H9 (cell line): ENCODE data around the gene ACOT7. TPM values are rescaled to one million over a fixed set of nuclear protein-coding genes. Genes with fewer than 3 reads are reported as not detected.

ENCODE experiments used
- DNase-seq: peaks from one replicate; pipeline ENCODE4 v3.0.0-alpha.2; 2017
- H2AFZ ChIP-seq: one replicate; pipeline ENCODE4 v1.6.1; 2013; ENCODE audit warnings: mild to moderate bottlenecking, low read length, control low read depth, moderate library complexity
- H2AK5ac ChIP-seq: 2 replicates; pipeline ENCODE4 v1.6.1; 2013; ENCODE audit warnings: low read length, control low read depth, mixed read lengths; ENCODE audit not compliant: insufficient read length
- H2BK120ac ChIP-seq: one replicate; pipeline ENCODE4 v1.6.1; 2013; ENCODE audit warnings: low read depth, mild to moderate bottlenecking, low read length, control low read depth, inconsistent platforms; ENCODE audit not compliant: poor library complexity, severe bottlenecking
- H2BK12ac ChIP-seq: 2 replicates; pipeline ENCODE4 v1.6.1; 2013; ENCODE audit warnings: low read length, control low read depth, mixed read lengths, low read depth; ENCODE audit not compliant: insufficient read length
- H2BK15ac ChIP-seq: 2 replicates; pipeline ENCODE4 v1.6.1; 2013; ENCODE audit warnings: low read depth, low read length, control low read depth
- H2BK20ac ChIP-seq: one replicate; pipeline ENCODE4 v1.6.1; 2013; ENCODE audit warnings: low read depth, mild to moderate bottlenecking, low read length, control low read depth, inconsistent platforms; ENCODE audit not compliant: poor library complexity, severe bottlenecking
- H2BK5ac ChIP-seq: 2 replicates; pipeline ENCODE4 v1.6.1; 2013; ENCODE audit warnings: low read length, control low read depth, mixed read lengths; ENCODE audit not compliant: insufficient read length
- H3K14ac ChIP-seq: 2 replicates; pipeline ENCODE4 v1.6.1; 2013; ENCODE audit warnings: low read length, control low read depth; ENCODE audit not compliant: insufficient read depth
- H3K18ac ChIP-seq: 2 replicates; pipeline ENCODE4 v1.6.1; 2013; ENCODE audit warnings: low read depth, mild to moderate bottlenecking, mixed read lengths, low read length, control low read depth; ENCODE audit not compliant: insufficient read length
- H3K23ac ChIP-seq: 2 replicates; pipeline ENCODE4 v1.6.1; 2013; ENCODE audit warnings: low read length, control low read depth, mixed read lengths, low read depth; ENCODE audit not compliant: insufficient read length
- H3K23me2 ChIP-seq: 2 replicates; pipeline ENCODE4 v1.6.1; 2013; ENCODE audit warnings: low read depth, mild to moderate bottlenecking, mixed read lengths, low read length, control low read depth; ENCODE audit not compliant: insufficient read length, poor library complexity, severe bottlenecking
- H3K27ac ChIP-seq: 2 replicates; pipeline ENCODE4 v1.5.1; 2013; ENCODE audit warnings: low read length, control low read depth, mixed read lengths, low read depth; ENCODE audit not compliant: insufficient read length
- H3K27me3 ChIP-seq: 2 replicates; pipeline ENCODE4 v1.6.1; 2013; ENCODE audit warnings: low read length, control low read depth, inconsistent platforms; ENCODE audit not compliant: insufficient read depth
- H3K4ac ChIP-seq: 2 replicates; pipeline ENCODE4 v1.6.1; 2013; ENCODE audit warnings: low read depth, mild to moderate bottlenecking, control low read depth, inconsistent platforms, low read length, moderate library complexity
- H3K4me1 ChIP-seq: 2 replicates; pipeline ENCODE4 v1.6.1; 2013; ENCODE audit warnings: low read length, control low read depth, inconsistent platforms; ENCODE audit not compliant: insufficient read depth
- H3K4me2 ChIP-seq: 2 replicates; pipeline ENCODE4 v1.6.1; 2013; ENCODE audit warnings: low read length, control low read depth, mixed read lengths; ENCODE audit not compliant: insufficient read length, insufficient read depth
- H3K56ac ChIP-seq: 2 replicates; pipeline ENCODE4 v1.6.1; 2013; ENCODE audit warnings: low read depth, mild to moderate bottlenecking, mixed read lengths, low read length, control low read depth; ENCODE audit not compliant: insufficient read length
- H3K79me1 ChIP-seq: 2 replicates; pipeline ENCODE4 v1.6.1; 2013; ENCODE audit warnings: low read depth, mild to moderate bottlenecking, moderate library complexity, low read length, control low read depth, inconsistent platforms; ENCODE audit not compliant: insufficient read depth, poor library complexity, severe bottlenecking
- H3K79me2 ChIP-seq: 2 replicates; pipeline ENCODE4 v1.6.1; 2013; ENCODE audit warnings: low read length, control low read depth, inconsistent platforms; ENCODE audit not compliant: insufficient read depth
- H3K9ac ChIP-seq: 2 replicates; pipeline ENCODE4 v1.6.1; 2013; ENCODE audit warnings: low read length, control low read depth, mixed read lengths; ENCODE audit not compliant: insufficient read length; ENCODE audit errors: extremely low read depth
- H3K9me3 ChIP-seq: one replicate; pipeline ENCODE4 v1.6.1; 2013; ENCODE audit warnings: low read depth, low read length, inconsistent platforms; ENCODE audit not compliant: control insufficient read depth
- H3T11ph ChIP-seq: one replicate; pipeline ENCODE4 v1.6.1; 2013; ENCODE audit warnings: mild to moderate bottlenecking, low read length, control low read depth, inconsistent platforms
- H4K20me1 ChIP-seq: one replicate; pipeline ENCODE4 v1.6.1; 2013; ENCODE audit not compliant: control insufficient read depth, insufficient read length, insufficient read depth
- H4K5ac ChIP-seq: 2 replicates; pipeline ENCODE4 v1.6.1; 2013; ENCODE audit warnings: low read depth, mild to moderate bottlenecking, mixed read lengths, low read length, control low read depth; ENCODE audit not compliant: insufficient read length
- H4K8ac ChIP-seq: replicated peaks from 2 replicates; pipeline ENCODE4 v1.6.1; 2013; ENCODE audit warnings: low read length, control low read depth, mixed read lengths, low read depth; ENCODE audit not compliant: insufficient read length
- H4K91ac ChIP-seq: 2 replicates; pipeline ENCODE4 v1.6.1; 2013; ENCODE audit warnings: low read depth, mild to moderate bottlenecking, moderate library complexity, mixed read lengths, low read length, control low read depth; ENCODE audit not compliant: insufficient read length
- H3K27ac Mint-ChIP-seq, 3 experiments: 2 replicates in 2 of 3; 3 replicates in 1 of 3; pipeline ENCODE4 v1.8.0; 2020 to 2021; ENCODE audit warnings: mixed read lengths in 3 of 3, mild to moderate bottlenecking in 1 of 3, moderate library complexity in 1 of 3
- H3K27me3 Mint-ChIP-seq: 2 replicates; pipeline ENCODE4 v1.8.0; 2021; ENCODE audit warnings: low read depth, mild to moderate bottlenecking, moderate library complexity, mixed read lengths
- H3K36me3 Mint-ChIP-seq, 3 experiments: 2 replicates in 2 of 3; 3 replicates in 1 of 3; pipeline ENCODE4 v1.8.0; 2020 to 2021; ENCODE audit warnings: low read depth in 3 of 3, mixed read lengths in 3 of 3; ENCODE audit not compliant: insufficient read depth in 1 of 3
- H3K4me1 Mint-ChIP-seq, 2 experiments: 2 replicates each; pipeline ENCODE4 v1.8.0; 2020; ENCODE audit warnings: mixed read lengths in 2 of 2
- H3K4me3 Mint-ChIP-seq, 2 experiments: 2 replicates in 1 of 2; 3 replicates in 1 of 2; pipeline ENCODE4 v1.8.0; 2020 to 2021; ENCODE audit warnings: mild to moderate bottlenecking in 2 of 2, mixed read lengths in 2 of 2, moderate library complexity in 1 of 2
- H3K9me3 Mint-ChIP-seq, 2 experiments: 2 replicates in 1 of 2; 3 replicates in 1 of 2; pipeline ENCODE4 v1.8.0; 2020; ENCODE audit warnings: mild to moderate bottlenecking in 2 of 2, mixed read lengths in 2 of 2, moderate library complexity in 1 of 2
- CTCF ChIP-seq: fragments of 200-600 bp; sonication (generic); conservative IDR thresholded peaks from 3 replicates; pipeline ENCODE4 v1.8.0; 2021; ENCODE audit warnings: antibody characterized with exemption, mild to moderate bottlenecking
- WGBS: extraction: QIAGEN DNeasy Blood & Tissue Kit; methylation state at CpG from one replicate; pipeline ENCODE4 v1.1.7; 2013; ENCODE audit warnings: missing lambda C conversion rate, low lambda C conversion rate, mixed read lengths; ENCODE audit not compliant: insufficient read length; ENCODE audit errors: extremely low coverage; 5-methylcytosine and 5-hydroxymethylcytosine counted together
- total RNA-seq: library from RNA; stranded (reverse); gene quantifications from 2 replicates; pipeline ENCODE4 v1.2.1, GENCODE V29; 2021

Gene ACOT7
- total RNA-seq, 1 experiment from 2014 or later = 87.4 TPM

- Histone ChIP-seq H3K27ac (no peak overlapping the region), H3K4me1 (0 out of 2 replicates have a peak, but pooled peaks cover 3% of the 10 kb centered on the region), H3K23me2 (no peaks in the 10 kb centered on the region), H2BK15ac (no peak overlapping the region), H3K79me1 (peaks cover 5% of the 10 kb centered on the region), H4K91ac (no peak overlapping the region), H2BK20ac (no peak overlapping the region), H3K9ac (no peak overlapping the region), H2BK120ac (no peak overlapping the region), H4K8ac (no peak overlapping the region), H2BK5ac (no peak overlapping the region), H3K56ac (no peak overlapping the region), H3K9me3 (no peaks in the 10 kb centered on the region), H3K4ac (no peak overlapping the region), H3K4me2 (no peak overlapping the region), H4K20me1 (no peaks in the 10 kb centered on the region), H4K5ac (no peak overlapping the region), H2AFZ (no peak overlapping the region), H3K14ac (no peak overlapping the region), H3T11ph (no peak overlapping the region), H2AK5ac (no peak overlapping the region), H2BK12ac (no peak overlapping the region), H3K27me3 (no peaks in the 10 kb centered on the region), H3K79me2 (no peaks in the 10 kb centered on the region; the same call in 1 of the 2 replicates), H3K23ac (no peak overlapping the region), H3K18ac (no peak overlapping the region)
- Mint-ChIP-seq H3K27ac (peak overlapping the region in 2 of 3 experiments; percentile 32 to 70; a peak in 2 of 7 replicates), H3K4me1 (peaks cover 16 to 34% of the 10 kb centered on the region in 2 experiments), H3K27me3 (no peaks in the 10 kb centered on the region), H3K4me3 (no peak overlapping the region), H3K9me3 (no peaks in the 10 kb centered on the region; a peak in 1 of 5 replicates), H3K36me3 (peaks cover 6 to 19% (median 11%) of the 10 kb centered on the region in 3 experiments; a peak in 6 of 7 replicates)
- TF ChIP-seq CTCF = no peak
- no CpG with 5 or more reads among the region's 18 CpGs for WGBS
- no peak for DNase-seq
Observed at GRCh38 chr1:6349254-6349943, 44.2 kb downstream of the ACOT7 start.
